T-helper 2 cell treated with Interferon-gamma antibody and Interleukin-4, amounts not matched to agents 5 μg/mL and 100 μg/mL, for 36 hours (primary cell): ENCODE data around the gene ART4.

Experiments
- DNase-seq: peaks from one replicate; pipeline ENCODE4 v3.0.0; 2021; ENCODE audit warnings: low spot score
- H3K27ac Mint-ChIP-seq: one replicate; pipeline ENCODE4 v1.8.0; 2021; ENCODE audit warnings: mild to moderate bottlenecking, mixed read lengths
- H3K27me3 Mint-ChIP-seq: one replicate; pipeline ENCODE4 v1.8.0; 2021; ENCODE audit warnings: low read depth, mixed read lengths
- H3K36me3 Mint-ChIP-seq: one replicate; pipeline ENCODE4 v1.8.0; 2021; ENCODE audit warnings: low read depth, mixed read lengths
- H3K4me1 Mint-ChIP-seq: one replicate; pipeline ENCODE4 v1.8.0; 2021; ENCODE audit warnings: low read depth, mixed read lengths
- H3K4me3 Mint-ChIP-seq: one replicate; pipeline ENCODE4 v1.8.0; 2022; ENCODE audit warnings: mild to moderate bottlenecking, moderate library complexity, mixed read lengths
- H3K9me3 Mint-ChIP-seq: one replicate; pipeline ENCODE4 v1.8.0; 2021; ENCODE audit warnings: mixed read lengths

The ART4 gene

GRCh38 chr12:14843425-14843887 is at the start of gene ART4:
Gene ART4 (minus strand): TSS chr12:14843526. CDS start chr12:14843113, 413 bp downstream.
- no peaks in the 10 kb centered on the region for H3K9me3 Mint-ChIP-seq
- H3K36me3 Mint-ChIP-seq = no peaks in the 10 kb centered on the region
- no peak within 1 kb of the TSS for H3K4me3 Mint-ChIP-seq
- H3K27ac Mint-ChIP-seq = no peak within 1 kb of the TSS
- DNase-seq = no peak
- peaks cover 17% of the 10 kb centered on the region for H3K27me3 Mint-ChIP-seq
- H3K4me1 Mint-ChIP-seq = peaks cover 4% of the 10 kb centered on the region

- Mint-ChIP-seq H3K27me3 (peaks cover 16% of the 10 kb centered on the region), H3K27ac (no peak overlapping the region), H3K4me1 (no peaks in the 10 kb centered on the region), H3K36me3 (no peaks in the 10 kb centered on the region), H3K4me3 (no peak overlapping the region), H3K9me3 (no peaks in the 10 kb centered on the region)
- DNase-seq = no peak
Measured at GRCh38 chr12:14892726-14893505, 49.6 kb upstream of the ART4 start.

- Mint-ChIP-seq H3K27ac (no peak overlapping the region), H3K4me3 (no peak overlapping the region), H3K4me1 (peaks cover under 1% of the 10 kb centered on the region), H3K9me3 (no peaks in the 10 kb centered on the region), H3K27me3 (peaks cover 27% of the 10 kb centered on the region), H3K36me3 (no peaks in the 10 kb centered on the region)
- no peak for DNase-seq
Measured at GRCh38 chr12:14890701-14891100, 47.4 kb upstream of the ART4 start.

GRCh38 chr12:14886271-14886670 is 42.9 kb upstream of the ART4 start:
- DNase-seq = no peak
- Mint-ChIP-seq H3K4me1 (peaks cover 9% of the 10 kb centered on the region), H3K9me3 (no peaks in the 10 kb centered on the region), H3K4me3 (no peak overlapping the region), H3K27me3 (peaks cover 38% of the 10 kb centered on the region), H3K27ac (no peak overlapping the region), H3K36me3 (no peaks in the 10 kb centered on the region)

GRCh38 chr12:14885718-14886221 is 42.4 kb upstream of the ART4 start, which contains the start of gene MGP:
Gene MGP (minus strand): TSS chr12:14885854. CDS start chr12:14885791, 63 bp downstream.
- Mint-ChIP-seq H3K36me3 (no peaks in the 10 kb centered on the region), H3K4me1 (peaks cover 13% of the 10 kb centered on the region), H3K27me3 (peaks cover 38% of the 10 kb centered on the region), H3K4me3 (peak within 1 kb of the TSS; percentile 22), H3K27ac (no peak within 1 kb of the TSS), H3K9me3 (peaks cover 3% of the 10 kb centered on the region)
- DNase-seq = no peak

- Mint-ChIP-seq H3K27ac (no peak overlapping the region), H3K27me3 (peaks cover 34% of the 10 kb centered on the region), H3K4me3 (peak overlapping the region; percentile 22), H3K9me3 (peaks cover 16% of the 10 kb centered on the region), H3K36me3 (peaks cover 3% of the 10 kb centered on the region), H3K4me1 (peaks cover 16% of the 10 kb centered on the region)
- peak; percentile 10 for DNase-seq
Measured at GRCh38 chr12:14884458-14884878, 41.1 kb upstream of the ART4 start.

GRCh38 chr12:14883686-14884085 is 40.4 kb upstream of the ART4 start:
- Mint-ChIP-seq H3K27me3 (peaks cover 29% of the 10 kb centered on the region), H3K9me3 (peaks cover 16% of the 10 kb centered on the region), H3K4me3 (no peak overlapping the region), H3K27ac (no peak overlapping the region), H3K4me1 (peaks cover 16% of the 10 kb centered on the region), H3K36me3 (peaks cover 3% of the 10 kb centered on the region)
- DNase-seq = no peak

- Mint-ChIP-seq H3K4me3 (peak overlapping the region; percentile 24), H3K27ac (no peak overlapping the region), H3K36me3 (peaks cover 3% of the 10 kb centered on the region)
Measured at GRCh38 chr12:14880890-14881453, 37.6 kb upstream of the ART4 start.

GRCh38 chr12:14879222-14879933 is 36.1 kb upstream of the ART4 start:
- DNase-seq = no peak
- Mint-ChIP-seq H3K27ac (no peak overlapping the region), H3K9me3 (peaks cover 16% of the 10 kb centered on the region), H3K27me3 (peaks cover 2% of the 10 kb centered on the region), H3K4me3 (no peak overlapping the region), H3K4me1 (peaks cover 9% of the 10 kb centered on the region), H3K36me3 (peaks cover 3% of the 10 kb centered on the region)

More at GRCh38 chr12:14880890-14881453, 37.6 kb upstream of the ART4 start:
- Mint-ChIP-seq H3K27me3 (peaks cover 11% of the 10 kb centered on the region), H3K4me1 (peaks cover 16% of the 10 kb centered on the region), H3K9me3 (peaks cover 16% of the 10 kb centered on the region)
- no peak for DNase-seq

- Mint-ChIP-seq H3K36me3 (peaks cover 3% of the 10 kb centered on the region), H3K9me3 (peaks cover 16% of the 10 kb centered on the region), H3K27ac (no peak overlapping the region), H3K4me3 (no peak overlapping the region), H3K27me3 (no peaks in the 10 kb centered on the region), H3K4me1 (peaks cover 8% of the 10 kb centered on the region)
- no peak for DNase-seq
Measured at GRCh38 chr12:14878488-14878887, 35.2 kb upstream of the ART4 start.

GRCh38 chr12:14876833-14877232 is 33.5 kb upstream of the ART4 start:
- Mint-ChIP-seq H3K4me1 (peaks cover 8% of the 10 kb centered on the region), H3K36me3 (peaks cover 3% of the 10 kb centered on the region), H3K4me3 (no peak overlapping the region), H3K27me3 (no peaks in the 10 kb centered on the region), H3K27ac (no peak overlapping the region), H3K9me3 (peaks cover 16% of the 10 kb centered on the region)
- no peak for DNase-seq

GRCh38 chr12:14874882-14875281 is 31.6 kb upstream of the ART4 start:
- Mint-ChIP-seq H3K36me3 (peaks cover 2% of the 10 kb centered on the region), H3K4me3 (no peak overlapping the region), H3K27ac (no peak overlapping the region), H3K4me1 (peaks cover 2% of the 10 kb centered on the region), H3K27me3 (no peaks in the 10 kb centered on the region), H3K9me3 (peaks cover 5% of the 10 kb centered on the region)
- DNase-seq = no peak

- no peaks in the 10 kb centered on the region for H3K9me3 Mint-ChIP-seq
- H3K36me3 Mint-ChIP-seq = no peaks in the 10 kb centered on the region
- H3K27ac Mint-ChIP-seq = no peak overlapping the region
Measured at GRCh38 chr12:14873440-14874185, 30.3 kb upstream of the ART4 start.

More at GRCh38 chr12:14873440-14874185, 30.3 kb upstream of the ART4 start:
- no peak overlapping the region for H3K4me3 Mint-ChIP-seq
- H3K4me1 Mint-ChIP-seq = peaks cover 2% of the 10 kb centered on the region
- H3K27me3 Mint-ChIP-seq = no peaks in the 10 kb centered on the region
- no peak for DNase-seq
